Nephron (organoid): ENCODE measurements around the gene SHB.
A peak's percentile ranks its signal among the peaks of the same experiment; 100 is the strongest.

ENCODE experiments used
- H3K27ac Mint-ChIP-seq, 3 experiments: 2 replicates each; pipeline ENCODE4 v1.8.0; 2020; ENCODE audit warnings: mixed read lengths in 3 of 3, mild to moderate bottlenecking in 2 of 3, moderate library complexity in 1 of 3
- H3K27me3 Mint-ChIP-seq: 2 replicates; pipeline ENCODE4 v1.8.0; 2021; ENCODE audit warnings: low read depth, mild to moderate bottlenecking, moderate library complexity, mixed read lengths
- H3K36me3 Mint-ChIP-seq: 2 replicates; pipeline ENCODE4 v1.8.0; 2020; ENCODE audit warnings: low read depth, mixed read lengths
- H3K4me1 Mint-ChIP-seq: 2 replicates; pipeline ENCODE4 v1.8.0; 2020; ENCODE audit warnings: mixed read lengths
- H3K4me3 Mint-ChIP-seq, 3 experiments: 2 replicates each; pipeline ENCODE4 v1.8.0; 2020; ENCODE audit warnings: mild to moderate bottlenecking in 3 of 3, mixed read lengths in 3 of 3, moderate library complexity in 2 of 3
- H3K9me3 Mint-ChIP-seq: 2 replicates; pipeline ENCODE4 v1.8.0; 2020; ENCODE audit warnings: mixed read lengths
- TF ChIP-seq, protein P1 (sequence below), 3 experiments: fragments of 200-600 bp; sonication (generic); IDR thresholded peaks; one replicate each; pipeline ENCODE4 v1.5.0; 2021; ENCODE audit warnings: antibody characterized with exemption in 3 of 3; ENCODE audit not compliant: unreplicated experiment in 3 of 3

The SHB gene

GRCh38 chr9:37953775-37954437 is 115.1 kb downstream of the SHB start:
- Mint-ChIP-seq H3K27me3 (no peaks in the 10 kb centered on the region), H3K9me3 (no peaks in the 10 kb centered on the region), H3K4me1 (peaks cover 4% of the 10 kb centered on the region), H3K27ac (peak overlapping the region; percentile 7 to 56 (median 47)), H3K36me3 (peaks cover 27% of the 10 kb centered on the region), H3K4me3 (no peak overlapping the region)
- TF ChIP-seq, protein P1, sequence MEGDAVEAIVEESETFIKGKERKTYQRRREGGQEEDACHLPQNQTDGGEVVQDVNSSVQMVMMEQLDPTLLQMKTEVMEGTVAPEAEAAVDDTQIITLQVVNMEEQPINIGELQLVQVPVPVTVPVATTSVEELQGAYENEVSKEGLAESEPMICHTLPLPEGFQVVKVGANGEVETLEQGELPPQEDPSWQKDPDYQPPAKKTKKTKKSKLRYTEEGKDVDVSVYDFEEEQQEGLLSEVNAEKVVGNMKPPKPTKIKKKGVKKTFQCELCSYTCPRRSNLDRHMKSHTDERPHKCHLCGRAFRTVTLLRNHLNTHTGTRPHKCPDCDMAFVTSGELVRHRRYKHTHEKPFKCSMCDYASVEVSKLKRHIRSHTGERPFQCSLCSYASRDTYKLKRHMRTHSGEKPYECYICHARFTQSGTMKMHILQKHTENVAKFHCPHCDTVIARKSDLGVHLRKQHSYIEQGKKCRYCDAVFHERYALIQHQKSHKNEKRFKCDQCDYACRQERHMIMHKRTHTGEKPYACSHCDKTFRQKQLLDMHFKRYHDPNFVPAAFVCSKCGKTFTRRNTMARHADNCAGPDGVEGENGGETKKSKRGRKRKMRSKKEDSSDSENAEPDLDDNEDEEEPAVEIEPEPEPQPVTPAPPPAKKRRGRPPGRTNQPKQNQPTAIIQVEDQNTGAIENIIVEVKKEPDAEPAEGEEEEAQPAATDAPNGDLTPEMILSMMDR (IDR thresholded peaks at IDR 0.05; ENCODE audit: unreplicated experiment in 3 of 3), result no peak

DNA sequence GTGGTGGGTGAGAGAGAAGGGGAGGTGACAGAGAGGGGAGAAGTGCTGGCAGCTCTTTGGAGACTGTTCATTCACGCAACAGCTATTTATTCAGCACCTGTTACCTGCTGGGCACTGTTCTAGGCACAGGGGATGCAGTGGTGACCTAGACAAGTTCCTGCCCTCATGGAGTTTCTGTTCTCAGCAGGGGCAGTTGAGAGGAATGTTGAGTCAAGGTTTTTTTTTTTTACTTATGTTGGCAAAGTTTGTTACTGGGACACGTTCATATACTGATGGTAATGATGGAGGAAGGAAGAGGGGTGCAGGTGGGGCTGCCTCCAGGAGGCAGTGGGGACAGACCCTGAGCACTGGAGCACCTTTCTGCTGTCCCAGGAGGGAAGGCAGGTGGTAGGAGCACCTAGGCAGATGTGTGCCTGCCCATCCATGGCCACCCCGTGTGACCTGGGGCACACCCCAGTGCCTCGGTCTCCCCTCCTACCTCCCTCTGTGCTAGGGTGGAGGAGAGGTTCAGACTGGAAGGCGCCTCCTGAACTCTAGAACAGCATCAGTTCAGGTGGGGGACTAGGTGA is 115.7 kb downstream of the SHB start:
- Mint-ChIP-seq H3K27ac (peak overlapping the region in 1 of 3 experiments; percentile 7), H3K4me3 (no peak overlapping the region)

GRCh38 chr9:37952731-37953130 is 116.3 kb downstream of the SHB start:
- Mint-ChIP-seq H3K36me3 (peaks cover 27% of the 10 kb centered on the region), H3K27ac (peak overlapping the region in 1 of 3 experiments; percentile 40), H3K9me3 (no peaks in the 10 kb centered on the region), H3K4me3 (no peak overlapping the region), H3K4me1 (peaks cover 9% of the 10 kb centered on the region), H3K27me3 (no peaks in the 10 kb centered on the region)
- TF ChIP-seq, protein P1 (IDR thresholded peaks at IDR 0.05; ENCODE audit: unreplicated experiment in 3 of 3), result no peak

More for the DNA sequence above, 115.7 kb downstream of the SHB start:
- H3K9me3 Mint-ChIP-seq, result no peaks in the 10 kb centered on the region
- TF ChIP-seq, protein P1 (IDR thresholded peaks at IDR 0.05; ENCODE audit: unreplicated experiment in 3 of 3), result no peak
- peaks cover 4% of the 10 kb centered on the region for H3K4me1 Mint-ChIP-seq
- H3K27me3 Mint-ChIP-seq, result no peaks in the 10 kb centered on the region
- H3K36me3 Mint-ChIP-seq, result peaks cover 27% of the 10 kb centered on the region

GRCh38 chr9:37951671-37952449 is 117.2 kb downstream of the SHB start:
- Mint-ChIP-seq H3K4me3 (no peak overlapping the region), H3K36me3 (peaks cover 30% of the 10 kb centered on the region), H3K4me1 (peaks cover 13% of the 10 kb centered on the region), H3K27me3 (no peaks in the 10 kb centered on the region), H3K9me3 (no peaks in the 10 kb centered on the region), H3K27ac (peak overlapping the region in 1 of 3 experiments; percentile 58)
- TF ChIP-seq, protein P1 (IDR thresholded peaks at IDR 0.05; ENCODE audit: unreplicated experiment in 3 of 3), result no peak

DNA sequence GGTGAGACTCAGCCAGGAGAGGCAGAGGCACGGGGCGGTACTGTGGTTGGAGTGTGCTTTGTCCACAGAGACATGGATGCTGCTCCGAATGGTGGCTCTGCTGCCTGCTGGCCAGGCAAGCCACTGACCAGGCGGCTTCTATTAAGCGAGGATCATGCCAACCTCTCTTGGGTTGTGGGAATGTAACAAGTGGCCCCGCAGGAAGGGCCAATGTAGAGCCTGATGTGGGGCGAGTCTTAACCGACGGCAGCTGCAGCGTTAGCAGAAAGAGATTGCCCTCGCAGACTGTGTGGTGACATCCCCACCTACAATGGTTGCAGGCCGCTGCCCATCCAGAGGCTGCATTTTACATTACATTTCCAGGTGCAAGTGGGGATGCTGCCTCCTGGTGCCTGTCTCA is 118.5 kb downstream of the SHB start:
- Mint-ChIP-seq H3K4me3 (no peak overlapping the region), H3K27ac (peak overlapping the region in 2 of 3 experiments; percentile 47 to 58), H3K9me3 (no peaks in the 10 kb centered on the region), H3K27me3 (no peaks in the 10 kb centered on the region), H3K36me3 (peaks cover 30% of the 10 kb centered on the region), H3K4me1 (peaks cover 13% of the 10 kb centered on the region)
- TF ChIP-seq, protein P1 (IDR thresholded peaks at IDR 0.05; ENCODE audit: unreplicated experiment in 3 of 3), result no peak
